ENCODE results near the gene HTR6. TPM values are rescaled to one million over a fixed set of nuclear protein-coding genes. Genes with fewer than 3 reads are reported as not detected.
"Not testable (repeated sequence)": the region's sequence is repeated elsewhere in the genome, so short reads cannot be mapped to it uniquely, and the experiment has no call there.

HTR6 gene
- total RNA-seq, 4 donors from 2014 or later = not detected

DNA sequence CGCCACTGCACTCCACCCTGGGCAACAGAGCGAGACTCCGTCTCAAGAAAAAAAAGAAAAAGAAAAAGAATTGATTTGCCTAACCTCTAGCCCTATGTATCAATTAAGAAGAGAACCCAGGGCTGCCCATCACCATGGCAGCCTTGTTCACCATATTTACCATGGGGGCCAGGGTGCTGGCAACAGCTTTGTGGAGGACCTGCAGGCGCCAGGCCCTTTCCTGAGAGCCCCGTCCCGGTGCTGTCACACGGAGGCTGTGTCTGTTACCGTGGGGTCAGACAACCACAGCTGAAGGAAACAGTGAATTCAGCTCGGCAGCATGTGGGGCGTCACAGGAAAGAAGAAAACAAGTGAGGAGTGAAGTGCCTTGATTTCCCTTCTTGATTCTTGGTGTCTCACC, 27.1 kb upstream of the HTR6 start:
- Histone ChIP-seq H3K4me1 (no peaks in the 10 kb centered on the region), H3K27ac (no peak overlapping the region), H3K27me3 (no peaks in the 10 kb centered on the region), H3K36me3 (no peaks in the 10 kb centered on the region), H3K9me3 (no peaks in the 10 kb centered on the region), H3K4me3 (no peak overlapping the region)
- no peak for DNase-seq
- intact Hi-C loops (cut with DNase I; ENCODE audit: low total_unique reads) = no loop called here
- TF ChIP-seq, protein P1, sequence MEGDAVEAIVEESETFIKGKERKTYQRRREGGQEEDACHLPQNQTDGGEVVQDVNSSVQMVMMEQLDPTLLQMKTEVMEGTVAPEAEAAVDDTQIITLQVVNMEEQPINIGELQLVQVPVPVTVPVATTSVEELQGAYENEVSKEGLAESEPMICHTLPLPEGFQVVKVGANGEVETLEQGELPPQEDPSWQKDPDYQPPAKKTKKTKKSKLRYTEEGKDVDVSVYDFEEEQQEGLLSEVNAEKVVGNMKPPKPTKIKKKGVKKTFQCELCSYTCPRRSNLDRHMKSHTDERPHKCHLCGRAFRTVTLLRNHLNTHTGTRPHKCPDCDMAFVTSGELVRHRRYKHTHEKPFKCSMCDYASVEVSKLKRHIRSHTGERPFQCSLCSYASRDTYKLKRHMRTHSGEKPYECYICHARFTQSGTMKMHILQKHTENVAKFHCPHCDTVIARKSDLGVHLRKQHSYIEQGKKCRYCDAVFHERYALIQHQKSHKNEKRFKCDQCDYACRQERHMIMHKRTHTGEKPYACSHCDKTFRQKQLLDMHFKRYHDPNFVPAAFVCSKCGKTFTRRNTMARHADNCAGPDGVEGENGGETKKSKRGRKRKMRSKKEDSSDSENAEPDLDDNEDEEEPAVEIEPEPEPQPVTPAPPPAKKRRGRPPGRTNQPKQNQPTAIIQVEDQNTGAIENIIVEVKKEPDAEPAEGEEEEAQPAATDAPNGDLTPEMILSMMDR (IDR thresholded peaks at IDR 0.05) = no peak
- TF ChIP-seq POLR2A (IDR thresholded peaks at IDR 0.05) = no peak

DNA sequence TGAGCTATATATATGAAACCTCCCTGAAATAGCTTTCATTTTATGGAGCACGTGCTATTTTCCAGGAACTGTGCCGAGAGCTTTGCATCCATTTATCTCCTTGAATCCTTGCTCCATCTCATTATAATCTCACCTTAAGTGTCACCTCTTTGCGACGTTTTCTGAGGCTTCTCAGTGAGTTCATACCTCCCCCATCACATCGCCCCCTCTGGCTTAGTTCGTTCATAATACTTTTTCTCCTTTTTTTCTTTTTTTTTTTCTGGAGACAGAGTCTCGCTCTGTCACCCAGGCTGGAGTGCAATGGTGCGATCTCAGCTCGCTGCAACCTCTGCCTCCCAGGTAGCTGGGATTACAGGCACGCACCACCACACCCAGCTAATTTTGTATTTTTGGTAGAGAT, 25.4 kb upstream of the HTR6 start:
- H3K27me3 ChIP-seq; H3K36me3 ChIP-seq; H3K4me3 ChIP-seq; H3K4me1 ChIP-seq; H3K9me3 ChIP-seq; H3K27ac ChIP-seq; intact Hi-C loops (cut with DNase I; ENCODE audit: low total_unique reads); DNase-seq: not testable (repeated sequence)

DNA sequence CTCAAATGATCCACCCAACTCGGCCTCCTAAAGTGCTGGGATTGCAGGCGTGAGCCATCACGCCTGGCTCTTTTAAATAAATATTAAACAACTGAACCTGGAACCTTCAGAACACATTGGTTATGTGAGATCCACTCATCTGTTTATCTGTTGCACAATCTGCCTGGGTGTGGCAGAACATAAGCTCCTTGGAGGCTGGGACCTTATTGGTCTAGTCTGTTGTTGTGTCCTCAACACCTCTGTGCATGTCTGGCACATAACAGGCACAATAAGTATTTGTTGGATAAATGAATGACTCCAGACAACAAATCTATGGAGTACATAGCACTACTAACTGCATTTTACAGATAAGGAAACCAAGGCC, 24.7 kb upstream of the HTR6 start:
- H3K27me3 ChIP-seq = no peaks in the 10 kb centered on the region
- no peaks in the 10 kb centered on the region for H3K36me3 ChIP-seq
- intact Hi-C loops (cut with DNase I; ENCODE audit: low total_unique reads) = loop anchor here (10.0 kb wide), 1 partner anchor 155 kb away; the partner anchor contains the start of gene CAPZB
- no peak for TF ChIP-seq POLR2A (IDR thresholded peaks at IDR 0.05)
- TF ChIP-seq, protein P1 (IDR thresholded peaks at IDR 0.05) = no peak
- H3K27ac ChIP-seq = no peak overlapping the region
- H3K4me3 ChIP-seq = no peak overlapping the region
- no peak for DNase-seq
- H3K4me1 ChIP-seq = no peaks in the 10 kb centered on the region
- H3K9me3 ChIP-seq = no peaks in the 10 kb centered on the region

DNA sequence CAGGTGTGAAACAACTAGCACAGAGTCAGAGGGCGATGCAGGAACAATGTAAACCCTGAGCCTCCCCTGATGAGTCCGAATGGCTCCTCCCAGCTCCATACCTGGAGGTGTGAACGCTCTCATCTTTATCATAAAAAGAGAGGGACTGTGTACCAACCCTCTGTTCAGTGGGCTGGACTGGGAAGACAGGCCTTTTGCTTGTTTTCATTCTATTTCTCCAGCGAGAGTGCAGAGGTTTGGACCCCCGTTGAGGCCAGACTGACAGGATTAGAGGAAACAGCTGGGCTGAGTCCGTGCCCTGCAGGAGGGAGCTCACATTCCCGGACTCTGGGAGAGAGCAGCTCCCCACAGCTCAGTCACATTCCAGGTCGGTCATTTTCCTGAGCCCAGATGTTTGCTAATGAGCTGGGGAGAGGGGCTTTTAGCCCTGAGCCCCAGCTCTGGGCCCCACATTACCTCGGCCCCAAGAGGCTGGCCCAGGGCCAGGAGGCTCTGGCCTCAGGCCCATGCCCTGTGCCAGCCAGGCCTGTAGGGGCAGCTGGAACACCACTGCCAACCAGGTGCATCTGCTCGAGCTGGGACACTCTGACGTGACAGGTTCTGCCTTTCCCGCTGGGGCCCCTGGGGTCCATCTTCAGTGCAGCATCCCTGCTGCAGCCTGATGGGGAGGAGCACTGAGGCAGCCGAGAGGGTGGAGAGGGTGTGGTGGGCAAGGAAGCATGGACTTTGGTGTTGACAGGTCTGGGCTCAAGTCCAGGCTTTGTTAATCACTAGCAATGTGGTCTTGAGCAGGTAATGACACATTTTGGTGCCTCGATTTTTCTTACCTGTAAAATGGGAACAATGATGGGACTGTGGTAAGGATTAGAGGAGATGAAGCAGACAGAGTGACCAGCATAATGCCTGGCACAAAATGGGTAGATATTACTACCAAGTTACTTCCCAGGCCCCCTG, 24.0 kb upstream of the HTR6 start:
- intact Hi-C loops (cut with DNase I; ENCODE audit: low total_unique reads) = loop anchor here (10.0 kb wide), 1 partner anchor 156 kb away; the partner anchor contains the start of gene CAPZB
- Histone ChIP-seq H3K4me1 (peaks cover 0 to under 1% of the 10 kb centered on the region in 2 donors), H3K36me3 (no peaks in the 10 kb centered on the region), H3K9me3 (no peaks in the 10 kb centered on the region), H3K27me3 (no peaks in the 10 kb centered on the region), H3K4me3 (no peak overlapping the region), H3K27ac (no peak overlapping the region)
- no peak for DNase-seq
- TF ChIP-seq POLR2A (IDR thresholded peaks at IDR 0.05) = no peak
- TF ChIP-seq, protein P1 (IDR thresholded peaks at IDR 0.05) = no peak

DNA sequence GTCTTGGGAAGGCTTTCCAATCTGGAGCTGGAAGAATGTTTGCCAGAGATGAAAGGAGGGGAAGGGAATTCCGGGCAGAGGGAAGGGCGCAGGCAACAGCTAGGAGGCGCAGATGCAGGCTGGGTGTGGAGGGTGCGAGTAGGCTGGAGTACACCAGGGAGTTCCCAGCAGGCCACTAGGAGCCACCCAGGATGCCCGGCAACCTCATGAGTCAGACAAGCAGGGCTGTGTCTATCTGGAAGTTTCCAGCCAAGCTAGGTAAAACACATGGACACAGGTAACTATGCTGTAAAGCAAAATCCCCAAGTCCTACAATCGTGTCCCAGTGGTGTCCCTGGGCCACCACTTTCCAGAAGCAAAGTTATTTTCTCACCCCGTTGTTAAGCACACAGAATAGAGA, 21.6 kb upstream of the HTR6 start:
- DNase-seq = no peak
- intact Hi-C loops (cut with DNase I; ENCODE audit: low total_unique reads) = loop anchor here (10.0 kb wide), 1 partner anchor 158 kb away; the partner anchor contains the start of gene CAPZB

More for the DNA sequence above, 21.6 kb upstream of the HTR6 start:
- peak overlapping the region; percentile 61 to 89 for H3K4me3 ChIP-seq
- peaks cover 0 to 16% of the 10 kb centered on the region in 2 donors for H3K4me1 ChIP-seq
- TF ChIP-seq, protein P1 (IDR thresholded peaks at IDR 0.05) = no peak
- no peak for TF ChIP-seq POLR2A (IDR thresholded peaks at IDR 0.05)
- peak overlapping the region; percentile 96 to 97 for H3K27ac ChIP-seq
- H3K36me3 ChIP-seq = no peaks in the 10 kb centered on the region
- no peaks in the 10 kb centered on the region for H3K27me3 ChIP-seq
- H3K9me3 ChIP-seq = no peaks in the 10 kb centered on the region

All from uterus (tissue), 4 donors.